ENCODE measurements around the gene MRPS33.
"Not testable (repeated sequence)": the region's sequence is repeated elsewhere in the genome, so short reads cannot be mapped to it uniquely, and the experiment has no call there.

MRPS33 gene

DNA sequence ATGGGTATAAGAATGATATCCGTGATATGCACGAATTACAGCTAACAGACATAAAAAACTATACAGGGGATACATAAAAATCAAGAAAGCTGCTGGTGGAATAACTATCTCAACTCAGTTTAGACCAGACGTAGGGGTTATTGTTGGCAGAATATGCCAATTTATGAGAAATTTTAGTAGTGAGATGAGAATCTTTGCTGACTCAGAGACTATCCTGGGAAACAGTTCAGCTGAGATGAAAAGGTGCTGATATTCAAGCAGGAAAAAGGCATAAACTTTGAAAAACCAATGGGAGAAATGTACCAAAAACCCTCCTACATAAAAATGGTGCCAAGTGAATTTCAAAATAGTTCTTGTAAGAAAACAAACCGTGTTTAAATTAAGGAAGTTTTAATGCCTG, 3.3 kb downstream of the MRPS33 start:
- DNase-seq = no peak

DNA sequence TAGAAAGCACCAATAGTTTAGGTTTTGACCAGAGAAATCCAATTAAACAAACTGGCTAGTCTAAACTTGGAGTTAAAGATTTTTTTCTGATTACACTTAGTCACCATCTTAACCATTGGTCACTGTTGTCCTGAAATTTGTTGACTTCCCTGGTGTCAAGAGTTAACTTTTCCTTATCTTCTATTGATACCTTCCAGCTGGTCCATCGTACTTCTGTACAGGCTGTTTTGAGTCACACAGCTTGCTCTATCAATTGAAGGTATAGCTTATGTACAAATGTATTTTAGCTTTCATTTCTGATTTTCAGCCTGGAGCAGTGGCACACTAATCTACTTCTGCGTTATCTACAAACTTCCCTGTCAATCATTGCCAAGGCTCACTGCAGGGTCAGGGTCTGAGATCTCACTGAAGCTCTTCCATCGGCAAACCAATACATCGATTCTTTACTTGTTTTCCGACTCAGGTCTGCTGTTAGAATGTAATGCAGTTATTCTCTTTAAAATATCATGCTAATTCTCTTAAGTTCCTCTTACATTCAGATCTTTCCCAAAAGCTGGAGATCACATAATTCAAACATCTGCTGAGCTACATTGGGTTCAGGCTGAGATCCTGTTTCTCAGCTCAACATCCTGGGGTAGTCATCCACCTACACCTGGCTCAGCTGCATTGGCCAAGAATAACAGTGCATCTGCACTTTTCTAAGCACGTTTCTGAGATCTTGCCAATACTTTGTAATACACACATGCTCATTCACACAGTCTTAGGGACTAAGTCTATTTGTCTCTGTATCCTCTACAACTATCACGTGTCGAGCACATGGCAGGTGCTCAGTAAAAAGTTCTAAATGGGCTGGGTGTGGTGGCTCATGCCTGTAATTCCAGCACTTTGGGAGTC, 11.3 kb downstream of the MRPS33 start:
- DNase-seq = no peak

- DNase-seq = no peak
Observed at GRCh38 chr7:141001546-141001945, 13.2 kb downstream of the MRPS33 start.

DNA sequence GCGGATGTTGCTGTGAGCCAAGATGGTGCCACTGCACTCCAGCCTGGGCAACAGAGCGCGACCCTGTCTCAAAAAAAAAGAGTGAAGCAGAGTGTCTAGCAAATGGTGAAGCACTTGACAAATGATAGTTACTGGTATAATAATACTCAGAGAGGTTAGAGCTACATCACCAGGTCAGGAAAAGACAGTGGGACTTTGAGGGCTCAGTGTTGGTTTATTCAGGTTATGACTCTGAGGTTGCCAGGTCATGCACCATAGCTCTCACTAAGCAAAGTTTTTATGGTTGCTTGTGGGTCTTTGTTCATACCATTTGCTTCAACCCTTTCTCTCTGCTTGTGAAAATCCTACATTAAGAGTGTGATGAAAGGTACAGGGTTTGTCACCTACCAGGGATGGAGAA, 13.6 kb downstream of the MRPS33 start:
- DNase-seq = no peak

- DNase-seq = no peak
Observed at GRCh38 chr7:140998715-140999114, 16.0 kb downstream of the MRPS33 start.

- no peak for DNase-seq
Observed at GRCh38 chr7:140992422-140992821, 22.3 kb downstream of the MRPS33 start.

- DNase-seq = no peak
Observed at GRCh38 chr7:140990193-140990962, 24.4 kb downstream of the MRPS33 start.

DNA sequence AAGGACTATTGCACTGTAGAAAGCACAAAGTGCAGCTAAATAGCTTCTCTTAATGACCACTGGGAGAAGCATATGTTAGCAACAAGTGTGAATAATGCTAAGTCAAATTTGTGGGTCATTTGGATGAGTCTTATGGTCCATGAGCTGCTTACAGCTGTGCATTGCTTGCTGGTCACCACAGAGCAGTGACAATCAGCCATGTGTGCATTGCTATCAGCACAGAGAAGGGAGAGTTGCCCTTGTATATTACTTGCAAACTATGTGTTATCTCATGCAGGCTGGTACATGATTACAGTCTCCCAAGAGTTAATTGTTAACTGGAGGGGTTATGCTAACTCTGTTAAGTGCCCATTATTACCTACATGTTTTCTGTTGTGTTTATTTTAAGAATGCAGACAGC, 25.7 kb downstream of the MRPS33 start:
- no peak for DNase-seq

DNA sequence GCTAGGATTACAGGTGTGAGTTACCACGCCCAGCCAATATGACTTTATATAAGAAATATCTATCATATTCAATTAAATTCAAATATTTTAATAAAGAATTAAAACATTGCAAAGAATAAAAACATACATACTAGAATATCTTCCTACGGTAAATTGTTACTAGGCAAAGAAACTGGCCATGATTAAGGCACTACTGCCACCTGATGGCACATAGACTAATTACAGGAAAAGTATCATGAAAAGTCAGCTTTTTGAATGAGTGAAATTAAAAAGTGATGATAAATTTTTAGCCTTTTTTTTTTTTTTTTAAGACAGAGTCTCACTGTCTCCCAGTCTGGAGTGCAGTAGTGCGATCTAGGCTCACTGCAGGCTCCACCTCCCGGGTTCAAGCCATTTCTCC, 30.9 kb downstream of the MRPS33 start:
- DNase-seq = no peak

GRCh38 chr7:140982508-140982907, 32.2 kb downstream of the MRPS33 start:
- no peak for DNase-seq

- DNase-seq = no peak
Observed at GRCh38 chr7:140981951-140982350, 32.8 kb downstream of the MRPS33 start.

- DNase-seq = no peak
Observed at GRCh38 chr7:140977741-140978140, 37.0 kb downstream of the MRPS33 start.

DNA sequence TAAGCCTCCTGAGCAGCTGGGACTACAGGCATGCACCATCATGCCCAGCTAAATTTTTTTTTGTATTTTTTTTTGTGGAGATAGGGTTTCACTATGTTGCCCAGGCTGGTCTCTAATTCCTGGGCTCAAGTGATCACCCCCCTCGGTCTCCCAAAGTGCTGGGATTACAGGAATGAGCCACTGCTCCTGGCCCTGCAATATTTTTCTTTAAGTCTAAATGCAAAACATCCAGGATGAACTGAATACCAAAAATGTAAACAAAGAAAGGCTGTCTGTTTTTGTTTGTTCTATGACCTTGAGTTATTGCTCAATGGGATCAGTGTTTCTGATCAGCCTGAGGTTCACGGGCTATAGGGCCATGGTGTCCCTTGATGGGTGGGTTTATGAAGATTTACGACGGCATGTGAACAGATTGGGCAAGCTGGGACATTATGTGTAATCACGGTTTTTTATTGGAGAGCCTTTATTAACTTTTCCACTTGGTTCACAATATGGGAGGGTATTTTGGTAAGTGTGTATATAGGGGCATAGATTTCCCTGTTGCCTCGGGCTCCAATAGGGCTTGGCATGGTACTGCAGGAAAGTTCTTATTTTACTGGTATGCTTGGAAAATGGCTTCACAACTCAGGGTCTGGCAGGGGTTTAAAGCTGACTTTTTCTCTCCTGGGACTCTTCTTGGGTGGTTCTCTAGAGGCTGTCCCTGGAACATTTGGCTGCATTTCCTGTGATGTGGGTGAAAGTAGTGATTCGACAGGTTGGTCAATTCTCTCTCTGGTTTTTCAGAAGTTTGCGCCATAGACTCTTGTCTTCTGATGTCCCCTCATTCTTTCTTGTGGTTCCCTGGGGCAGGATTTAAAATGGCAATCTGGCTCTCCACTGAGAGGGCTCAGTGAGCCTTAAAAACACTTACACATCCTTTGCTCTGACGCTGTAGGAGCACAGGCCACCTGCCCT, 41.6 kb downstream of the MRPS33 start:
- no peak for DNase-seq

DNA sequence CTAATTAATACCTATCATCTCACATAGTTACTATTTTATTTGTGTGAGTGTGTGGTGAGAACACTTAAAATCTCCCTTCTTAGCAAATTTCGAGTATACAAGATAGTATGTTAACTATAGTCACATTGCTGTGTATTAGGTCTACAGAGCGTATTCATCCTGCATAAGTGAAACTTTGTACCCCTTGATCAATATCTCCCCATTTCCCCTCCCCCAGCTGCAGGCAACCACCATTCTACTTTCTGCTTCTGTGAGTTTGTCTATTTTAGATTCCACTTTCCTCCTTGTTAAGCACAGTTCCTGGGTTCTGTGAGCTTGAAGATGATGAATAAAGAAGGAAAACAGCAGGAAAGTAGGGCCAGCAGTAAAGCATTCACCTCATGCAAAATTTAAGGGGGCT, 42.4 kb downstream of the MRPS33 start:
- no peak for DNase-seq

DNA sequence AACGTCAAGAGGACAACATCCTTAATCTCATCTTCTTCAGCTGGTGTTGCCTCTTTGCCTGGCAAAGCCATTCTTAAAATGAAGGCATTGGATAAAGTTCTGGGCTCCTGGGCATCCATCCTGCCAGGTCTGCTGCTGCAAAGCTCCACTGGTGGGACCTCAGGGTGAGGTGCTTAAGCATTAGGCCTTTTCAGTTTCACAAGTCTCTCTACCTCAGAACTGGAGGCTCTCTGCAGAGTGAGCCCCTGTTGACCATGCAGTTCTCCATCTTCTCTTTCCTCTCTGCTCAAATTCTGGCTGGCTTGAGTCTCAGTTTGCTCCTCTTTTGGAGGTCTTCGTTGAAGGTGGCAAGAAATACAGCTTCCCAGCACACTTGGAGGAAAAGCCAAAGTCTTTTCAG, 47.3 kb downstream of the MRPS33 start:
- no peak for DNase-seq

DNA sequence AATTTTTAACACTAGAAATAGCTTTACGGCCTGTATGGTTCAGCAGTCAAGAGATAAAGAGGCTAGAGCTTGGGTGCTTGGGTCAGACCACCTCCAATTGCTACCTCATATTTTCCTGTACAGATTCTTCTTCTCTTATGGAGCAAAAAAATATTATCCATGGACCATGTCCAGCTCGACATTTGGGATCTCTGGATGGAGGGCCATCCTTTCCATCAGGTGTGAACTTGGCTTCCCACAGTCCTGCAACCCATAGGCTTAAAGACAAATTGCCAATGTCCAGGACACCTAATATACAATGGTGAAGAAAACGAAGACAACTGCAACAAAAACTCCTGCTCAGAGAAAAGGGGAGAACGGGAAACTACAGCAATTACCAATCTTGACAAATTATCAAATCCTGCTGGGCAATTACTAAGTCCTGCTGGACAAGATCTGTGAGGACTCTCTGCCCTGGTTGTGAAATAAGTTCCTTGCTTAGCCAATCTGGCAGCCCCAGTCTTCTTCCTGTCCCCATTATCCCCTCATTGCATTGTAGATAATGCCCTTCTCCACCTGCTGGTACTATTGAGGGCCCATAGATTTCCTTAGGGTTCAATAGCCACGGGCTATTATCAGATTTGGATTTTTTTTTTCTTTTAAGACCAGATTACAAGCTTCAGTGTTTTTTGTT, 48.1 kb downstream of the MRPS33 start:
- no peak for DNase-seq

- no peak for DNase-seq
Observed at GRCh38 chr7:140961117-140961516, 53.6 kb downstream of the MRPS33 start.

- not testable (repeated sequence) for DNase-seq
Observed at GRCh38 chr7:140956997-140957396, 57.8 kb downstream of the MRPS33 start.
